ENCODE results near the gene C1QTNF12.

C1QTNF12 gene

DNA sequence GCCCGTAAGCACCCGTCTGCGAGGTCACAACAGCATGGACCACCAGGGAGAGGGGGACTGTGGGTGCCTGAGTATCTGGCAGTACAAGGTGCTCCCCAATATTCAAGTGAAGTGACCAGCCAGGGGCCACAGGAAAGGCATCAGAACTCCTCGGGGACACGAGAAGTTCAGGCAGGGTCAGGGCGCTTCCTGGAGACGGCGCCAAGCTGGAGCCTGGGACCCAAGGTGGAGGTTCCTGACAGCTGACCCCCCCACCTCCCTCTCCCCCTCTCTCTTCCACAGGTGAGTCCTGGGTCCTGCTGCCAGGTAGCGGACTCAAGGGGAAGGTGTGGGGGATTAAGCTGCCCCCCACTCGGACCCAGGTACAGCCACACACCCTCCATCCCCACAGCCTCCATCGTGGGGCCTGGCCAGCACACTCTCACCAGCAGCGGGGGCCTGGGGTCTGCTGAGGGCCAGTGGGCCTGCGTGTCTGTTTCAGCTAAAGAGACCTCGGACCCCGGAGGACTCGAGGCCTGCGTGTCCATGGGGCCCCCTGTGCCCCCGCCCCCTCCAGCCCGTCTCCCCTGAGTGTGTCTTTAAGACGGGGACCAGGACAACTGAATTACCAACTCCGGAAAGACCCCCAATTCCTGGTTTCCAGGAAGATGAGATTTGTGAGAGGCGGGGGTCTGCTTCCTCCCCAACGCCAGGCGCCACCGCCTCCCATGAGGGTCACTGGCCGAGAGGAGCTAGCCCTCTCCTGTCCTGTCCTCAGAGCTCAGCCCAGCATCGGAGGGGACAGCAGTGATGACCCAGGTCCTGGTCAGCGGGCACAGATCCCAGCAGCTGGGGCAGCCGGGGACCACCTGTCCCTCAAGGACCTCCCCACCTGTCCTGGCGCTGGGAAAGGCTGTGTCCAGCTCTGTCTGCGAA lies 46.3 kb downstream of the C1QTNF12 start:
- TF ChIP-seq, protein P1, sequence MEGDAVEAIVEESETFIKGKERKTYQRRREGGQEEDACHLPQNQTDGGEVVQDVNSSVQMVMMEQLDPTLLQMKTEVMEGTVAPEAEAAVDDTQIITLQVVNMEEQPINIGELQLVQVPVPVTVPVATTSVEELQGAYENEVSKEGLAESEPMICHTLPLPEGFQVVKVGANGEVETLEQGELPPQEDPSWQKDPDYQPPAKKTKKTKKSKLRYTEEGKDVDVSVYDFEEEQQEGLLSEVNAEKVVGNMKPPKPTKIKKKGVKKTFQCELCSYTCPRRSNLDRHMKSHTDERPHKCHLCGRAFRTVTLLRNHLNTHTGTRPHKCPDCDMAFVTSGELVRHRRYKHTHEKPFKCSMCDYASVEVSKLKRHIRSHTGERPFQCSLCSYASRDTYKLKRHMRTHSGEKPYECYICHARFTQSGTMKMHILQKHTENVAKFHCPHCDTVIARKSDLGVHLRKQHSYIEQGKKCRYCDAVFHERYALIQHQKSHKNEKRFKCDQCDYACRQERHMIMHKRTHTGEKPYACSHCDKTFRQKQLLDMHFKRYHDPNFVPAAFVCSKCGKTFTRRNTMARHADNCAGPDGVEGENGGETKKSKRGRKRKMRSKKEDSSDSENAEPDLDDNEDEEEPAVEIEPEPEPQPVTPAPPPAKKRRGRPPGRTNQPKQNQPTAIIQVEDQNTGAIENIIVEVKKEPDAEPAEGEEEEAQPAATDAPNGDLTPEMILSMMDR (IDR thresholded peaks at IDR 0.05; ENCODE audit: poor library complexity, severe bottlenecking): no peak
- Histone ChIP-seq H3K27ac (ENCODE audit: poor library complexity, severe bottlenecking) (no peak overlapping the region), H3K4me1 (ENCODE audit: insufficient read depth, poor library complexity, severe bottlenecking) (no peaks in the 10 kb centered on the region), H3K9me3 (ENCODE audit: severe bottlenecking) (no peaks in the 10 kb centered on the region), H3K27me3 (ENCODE audit: insufficient read depth, poor library complexity, severe bottlenecking) (no peaks in the 10 kb centered on the region), H3K36me3 (ENCODE audit: low read depth) (no peaks in the 10 kb centered on the region), H3K4me3 (ENCODE audit: severe bottlenecking) (no peak overlapping the region)
- peak; percentile 60 for DNase-seq (ENCODE audit: low spot score)
- no peak for ATAC-seq (ENCODE audit: low read depth)

DNA sequence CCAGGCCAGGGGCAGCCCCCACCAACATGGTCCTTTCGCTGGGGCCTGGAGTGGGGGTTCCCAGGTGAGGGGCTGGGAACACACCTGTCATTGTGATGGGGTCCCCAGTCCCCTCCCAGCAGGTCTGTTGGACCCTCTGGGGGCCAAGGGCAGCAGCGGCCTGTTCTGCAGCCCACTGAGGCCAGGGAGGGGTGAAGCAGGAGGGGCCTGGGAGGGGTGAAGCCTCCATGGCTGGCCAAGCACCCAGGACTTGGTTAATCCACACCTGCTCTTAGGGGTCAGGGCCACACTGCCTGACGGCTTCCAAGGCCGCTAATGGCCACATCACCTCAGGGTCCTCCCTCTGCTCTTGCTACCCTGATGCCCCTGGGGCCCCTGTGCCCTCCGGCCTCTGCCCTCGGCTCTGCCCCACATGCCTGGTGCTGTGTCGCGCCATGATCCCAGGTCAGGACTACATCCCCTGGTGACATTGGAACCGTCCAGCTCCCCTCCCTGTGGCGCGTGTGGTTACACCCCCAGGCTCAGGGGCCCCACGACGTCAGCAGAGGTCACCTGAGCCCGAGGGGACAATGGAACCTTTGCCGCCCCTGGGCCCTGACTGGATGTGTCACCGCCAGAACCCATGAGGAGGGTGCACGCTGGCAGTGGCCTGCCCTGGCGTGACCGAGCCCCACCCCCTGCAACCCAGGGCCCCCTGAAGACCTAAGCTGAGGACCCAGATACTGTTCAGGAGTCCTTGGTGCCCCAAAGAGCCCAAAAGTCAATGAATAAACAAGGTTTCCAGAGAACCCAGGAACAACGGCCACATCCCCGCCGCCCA lies 47.2 kb downstream of the C1QTNF12 start:
- peak; percentile 56 for DNase-seq (ENCODE audit: low spot score)
- no peak overlapping the region for H3K27ac ChIP-seq (ENCODE audit: poor library complexity, severe bottlenecking)
- H3K36me3 ChIP-seq (ENCODE audit: low read depth): no peaks in the 10 kb centered on the region
- no peak for ATAC-seq (ENCODE audit: low read depth)
- no peak overlapping the region for H3K4me3 ChIP-seq (ENCODE audit: severe bottlenecking)
- TF ChIP-seq, protein P1 (IDR thresholded peaks at IDR 0.05; ENCODE audit: poor library complexity, severe bottlenecking): no peak
- no peaks in the 10 kb centered on the region for H3K4me1 ChIP-seq (ENCODE audit: insufficient read depth, poor library complexity, severe bottlenecking)
- no peaks in the 10 kb centered on the region for H3K9me3 ChIP-seq (ENCODE audit: severe bottlenecking)
- H3K27me3 ChIP-seq (ENCODE audit: insufficient read depth, poor library complexity, severe bottlenecking): no peaks in the 10 kb centered on the region

DNA sequence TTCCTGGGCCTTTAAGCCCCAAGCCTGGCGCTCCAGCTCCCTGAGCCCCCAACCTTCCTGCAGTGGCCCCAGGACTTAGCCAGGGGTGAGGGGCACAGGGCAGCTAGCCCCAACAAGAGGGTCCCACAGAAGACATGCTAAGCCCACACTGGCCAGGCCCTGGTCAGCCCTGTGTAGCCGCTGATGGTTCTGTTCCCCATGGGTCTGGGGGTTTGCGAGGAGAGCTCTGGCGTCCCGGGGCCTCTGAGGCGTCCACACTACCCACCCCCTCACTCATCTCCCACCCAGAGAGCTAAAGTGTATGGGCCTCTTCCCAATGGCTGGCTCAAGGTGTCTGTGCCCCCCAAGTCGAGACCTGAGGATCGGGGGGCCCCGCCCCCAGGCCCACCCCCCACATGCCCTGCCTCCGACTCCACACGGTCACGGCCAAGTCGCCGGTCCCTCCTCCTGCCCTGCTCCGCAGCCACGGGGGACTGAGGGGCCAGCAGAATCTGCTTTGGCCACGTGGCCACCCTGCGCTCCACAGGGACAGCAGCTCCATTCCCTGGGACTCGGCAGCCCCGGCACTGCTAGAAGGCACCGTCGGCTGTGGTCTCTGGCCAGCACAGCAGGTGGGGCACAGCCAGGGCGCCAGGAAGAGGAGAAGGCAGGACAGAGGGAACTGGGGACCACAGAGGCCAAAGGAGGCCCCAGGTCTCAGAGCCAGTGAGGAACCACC lies 47.9 kb downstream of the C1QTNF12 start:
- Histone ChIP-seq H3K27me3 (ENCODE audit: insufficient read depth, poor library complexity, severe bottlenecking) (no peaks in the 10 kb centered on the region), H3K27ac (ENCODE audit: poor library complexity, severe bottlenecking) (no peak overlapping the region), H3K9me3 (ENCODE audit: severe bottlenecking) (no peaks in the 10 kb centered on the region), H3K4me3 (ENCODE audit: severe bottlenecking) (no peak overlapping the region), H3K36me3 (ENCODE audit: low read depth) (no peaks in the 10 kb centered on the region), H3K4me1 (ENCODE audit: insufficient read depth, poor library complexity, severe bottlenecking) (no peaks in the 10 kb centered on the region)
- ATAC-seq (ENCODE audit: low read depth) (no peak), DNase-seq (ENCODE audit: low spot score) (no peak)
- TF ChIP-seq, protein P1 (IDR thresholded peaks at IDR 0.05; ENCODE audit: poor library complexity, severe bottlenecking): no peak

DNA sequence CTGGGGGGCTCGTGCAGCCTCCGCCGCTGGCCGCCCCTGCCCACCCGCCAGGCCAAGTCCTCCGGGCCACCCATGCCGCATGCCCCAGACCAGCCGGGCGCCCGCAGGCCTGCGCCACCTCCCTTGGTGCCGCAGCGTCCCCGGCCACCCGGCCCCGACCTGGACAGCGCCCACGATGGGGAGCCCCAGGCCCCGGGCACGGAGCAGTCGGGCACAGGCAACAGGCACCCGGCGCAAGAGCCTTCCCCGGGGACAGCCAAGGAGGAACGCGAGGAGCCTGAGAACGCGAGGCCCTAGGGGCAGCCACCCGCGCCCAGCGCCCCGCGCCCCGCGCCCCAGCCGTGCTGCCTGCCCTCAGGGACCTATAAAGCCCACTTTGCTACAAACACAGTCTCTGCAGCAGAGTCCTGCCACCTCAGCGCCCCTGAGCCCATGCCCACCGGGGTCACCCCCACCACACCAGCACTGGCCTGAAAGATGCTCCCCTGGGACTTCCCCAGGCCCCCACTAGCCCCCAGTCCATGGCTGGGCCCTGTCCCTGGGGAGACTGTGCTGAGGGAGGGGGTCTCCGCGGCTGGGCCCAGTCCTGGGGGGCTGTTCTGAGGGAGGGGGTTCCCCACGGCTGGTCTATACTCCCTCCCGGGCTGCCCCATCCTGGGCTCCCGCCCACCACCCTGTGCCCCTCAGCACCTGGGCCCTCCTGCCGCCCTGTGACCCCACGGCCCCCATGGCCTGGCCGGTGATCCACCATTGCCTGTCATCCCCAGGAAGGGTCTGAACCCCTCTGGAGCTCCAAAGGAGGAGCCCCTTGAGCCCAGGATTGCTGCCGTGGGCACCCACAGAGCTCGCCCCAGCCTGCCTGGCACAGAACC lies 48.7 kb downstream of the C1QTNF12 start:
- Histone ChIP-seq H3K4me1 (ENCODE audit: insufficient read depth, poor library complexity, severe bottlenecking) (no peaks in the 10 kb centered on the region), H3K9me3 (ENCODE audit: severe bottlenecking) (no peaks in the 10 kb centered on the region), H3K4me3 (ENCODE audit: severe bottlenecking) (no peak overlapping the region), H3K27me3 (ENCODE audit: insufficient read depth, poor library complexity, severe bottlenecking) (no peaks in the 10 kb centered on the region), H3K27ac (ENCODE audit: poor library complexity, severe bottlenecking) (no peak overlapping the region), H3K36me3 (ENCODE audit: low read depth) (no peaks in the 10 kb centered on the region)
- TF ChIP-seq, protein P1 (IDR thresholded peaks at IDR 0.05; ENCODE audit: poor library complexity, severe bottlenecking): no peak
- peak; percentile 59 for DNase-seq (ENCODE audit: low spot score)
- ATAC-seq (ENCODE audit: low read depth): no peak
